HCT116 (cell line): ENCODE data around the gene AATF. TPM values are rescaled to one million over a fixed set of nuclear protein-coding genes. Genes with fewer than 3 reads are reported as not detected.

Experiments used
- ATAC-seq: fragments of 200-7000 bp; cut with Tn5 transposase; 2 replicates; pipeline ENCODE4 v1.9.1; 2020; ENCODE audit warnings: mild to moderate bottlenecking, moderate library complexity
- BruUV-seq: library from RNA; stranded (reverse); fragments of 400-500 nt; replicated peaks from 2 replicates; lab custom pipeline; 2021; lab: Mats Ljungman, UMichigan
- CTCF ChIA-PET: fragments of 300-600 bp; sonication (Branson Sonifier 250); formaldehyde crosslinking; loops from one replicate; lab custom pipeline; 2021; ENCODE audit warnings: antibody characterized with exemption; lab: Charles Lee
- POLR2A ChIA-PET: fragments of 300-600, 350-600 bp; sonication (Branson Sonifier 250); formaldehyde crosslinking; loops from one replicate; lab custom pipeline; 2021; ENCODE audit warnings: antibody characterized with exemption; lab: Charles Lee
- RAD21 ChIA-PET, 2 experiments: fragments of 300-600 bp; sonication (Branson Sonifier 250); formaldehyde crosslinking; loops; one replicate each; lab custom pipeline; 2023; ENCODE audit warnings: low total read pairs in 2 of 2; ENCODE audit not compliant: uncharacterized antibody in 2 of 2, unreplicated experiment in 2 of 2, low non-redundant PET in 1 of 2; lab: Charles Lee
- DNase-seq: peaks from one replicate; pipeline ENCODE4 v3.0.0-alpha.2; 2010; ENCODE audit warnings: low read depth, low spot score
- H2AFZ ChIP-seq: fragments of 200-600 bp; shearing (Covaris generic), sonication (generic); 2 replicates; pipeline ENCODE4 v1.6.1; 2017; ENCODE audit warnings: low read depth, mixed run types, mixed read lengths, antibody characterized with exemption, low read length; ENCODE audit not compliant: poor library complexity, severe bottlenecking
- H3K27ac ChIP-seq: 2 replicates; pipeline ENCODE4 v1.5.1; 2012; ENCODE audit warnings: low read depth, low read length
- H3K27me3 ChIP-seq: fragments of 200-600 bp; sonication (generic); 2 replicates; pipeline ENCODE4 v1.6.1; 2016; ENCODE audit warnings: mixed run types, low read length, mixed read lengths; ENCODE audit not compliant: insufficient read depth
- H3K36me3 ChIP-seq, 2 experiments: fragments of 200-500 bp in 1 of 2; fragments of 200-600 bp in 1 of 2; sonication (Bioruptor generic) in 1 of 2; sonication (generic) in 1 of 2; 2 replicates each; pipeline versions ENCODE4 v1.5.1 to v1.6.1; 2014 to 2016; ENCODE audit warnings: low read length in 2 of 2, inconsistent platforms in 1 of 2, mixed read lengths in 1 of 2, mixed run types in 1 of 2; ENCODE audit not compliant: insufficient read depth in 2 of 2, control insufficient read depth in 1 of 2
- H3K4me1 ChIP-seq, 2 experiments: fragments of 200-600 bp in 1 of 2; sonication (generic) in 1 of 2; 2 replicates each; pipeline versions ENCODE4 v1.5.1 to v1.6.1; 2012 to 2017; ENCODE audit warnings: low read length in 2 of 2, inconsistent platforms in 1 of 2, mild to moderate bottlenecking in 1 of 2, mixed read lengths in 1 of 2, mixed run types in 1 of 2, moderate library complexity in 1 of 2; ENCODE audit not compliant: insufficient read depth in 2 of 2, control insufficient read depth in 1 of 2
- H3K4me2 ChIP-seq: fragments of 200-600 bp; sonication (generic); 2 replicates; pipeline ENCODE4 v1.6.1; 2017; ENCODE audit warnings: mixed run types, low read length, mixed read lengths
- H3K4me3 ChIP-seq, 2 experiments: fragments of 200-600 bp in 1 of 2; sonication (generic) in 1 of 2; replicated peaks in 1 of 2; 2 replicates each; pipeline ENCODE4 v1.5.1; 2011 to 2016; ENCODE audit warnings: low read length in 2 of 2, control low read depth in 1 of 2, low read depth in 1 of 2, mild to moderate bottlenecking in 1 of 2, mixed read lengths in 1 of 2, mixed run types in 1 of 2
- H3K79me2 ChIP-seq: fragments of 200-600 bp; sonication (generic); 2 replicates; pipeline ENCODE4 v1.6.1; 2017; ENCODE audit warnings: mild to moderate bottlenecking, mixed run types, low read length, moderate library complexity, mixed read lengths; ENCODE audit not compliant: insufficient read depth
- H3K9ac ChIP-seq: fragments of 200-600 bp; sonication (generic); 2 replicates; pipeline ENCODE4 v1.6.1; 2016; ENCODE audit warnings: low read length, mixed read lengths
- H3K9me2 ChIP-seq: fragments of 200-600 bp; sonication (generic), shearing (Covaris generic); 2 replicates; pipeline ENCODE4 v1.6.1; 2017; ENCODE audit warnings: mixed run types, mild to moderate bottlenecking, moderate library complexity; ENCODE audit not compliant: insufficient read depth
- H3K9me3 ChIP-seq, 2 experiments: fragments of 200-500 bp in 1 of 2; fragments of 200-600 bp in 1 of 2; sonication (Bioruptor generic) in 1 of 2; sonication (generic) in 1 of 2; 2 replicates each; pipeline ENCODE4 v1.6.1; 2014 to 2017; ENCODE audit warnings: low read length in 2 of 2, mixed read lengths in 2 of 2, inconsistent platforms in 1 of 2, low read depth in 1 of 2, mild to moderate bottlenecking in 1 of 2, mixed run types in 1 of 2, moderate library complexity in 1 of 2; ENCODE audit not compliant: control insufficient read depth in 1 of 2, insufficient read depth in 1 of 2
- H4K20me1 ChIP-seq: fragments of 200-600 bp; sonication (generic), shearing (Covaris generic); 2 replicates; pipeline ENCODE4 v1.6.1; 2017; ENCODE audit warnings: mixed run types, mild to moderate bottlenecking, moderate library complexity; ENCODE audit not compliant: insufficient read depth
- ATF3 ChIP-seq: IDR thresholded peaks from 2 replicates; pipeline ENCODE4 v1.6.1; 2012
- CBX3 ChIP-seq: IDR thresholded peaks from 2 replicates; pipeline ENCODE4 v1.6.1; 2012; ENCODE audit warnings: low read depth
- CTCF ChIP-seq, 3 experiments: fragments of 200-600 bp in 1 of 3; sonication (generic) in 1 of 3; IDR thresholded peaks in 2 of 3; conservative IDR thresholded peaks in 1 of 3; 2 replicates each; pipeline ENCODE4 v1.5.1; 2012 to 2017; ENCODE audit warnings: low read depth in 2 of 3, low read length in 2 of 3, antibody characterized with exemption in 1 of 3, borderline replicate concordance in 1 of 3, control low read depth in 1 of 3, mild to moderate bottlenecking in 1 of 3, mixed read lengths in 1 of 3, mixed run types in 1 of 3, moderate library complexity in 1 of 3; ENCODE audit not compliant: insufficient read depth in 1 of 3
- EGR1 ChIP-seq: IDR thresholded peaks from 2 replicates; pipeline ENCODE4 v1.6.1; 2012; ENCODE audit warnings: low read depth
- ELF1 ChIP-seq: IDR thresholded peaks from 2 replicates; pipeline ENCODE4 v1.6.1; 2012; ENCODE audit warnings: low read depth, borderline replicate concordance
- FOSL1 ChIP-seq: IDR thresholded peaks from 2 replicates; pipeline ENCODE4 v1.6.1; 2012; ENCODE audit warnings: low read depth
- JUND ChIP-seq: IDR thresholded peaks from 2 replicates; pipeline ENCODE4 v1.6.1; 2012
- POLR2A ChIP-seq: IDR thresholded peaks from 2 replicates; pipeline ENCODE4 v1.7.0; 2011; ENCODE audit warnings: borderline replicate concordance; ENCODE audit not compliant: insufficient read depth, insufficient read length; ENCODE audit errors: extremely low read depth
- RAD21 ChIP-seq: IDR thresholded peaks from 2 replicates; pipeline ENCODE4 v1.6.1; 2012; ENCODE audit warnings: low read depth, mild to moderate bottlenecking
- SIN3A ChIP-seq: IDR thresholded peaks from 2 replicates; pipeline ENCODE4 v1.6.1; 2012; ENCODE audit warnings: low read depth
- SP1 ChIP-seq: IDR thresholded peaks from 2 replicates; pipeline ENCODE4 v1.6.1; 2012; ENCODE audit warnings: low read depth
- SRF ChIP-seq: IDR thresholded peaks from 2 replicates; pipeline ENCODE4 v1.6.1; 2012; ENCODE audit warnings: low read depth
- TCF7L2 ChIP-seq: IDR thresholded peaks from 2 replicates; pipeline ENCODE4 v1.7.0; 2011; ENCODE audit warnings: borderline replicate concordance, inconsistent platforms; ENCODE audit not compliant: insufficient read depth, insufficient read length; ENCODE audit errors: extremely low read depth
- YY1 ChIP-seq: IDR thresholded peaks from 2 replicates; pipeline ENCODE4 v1.6.1; 2011; ENCODE audit warnings: low read length, low read depth, moderate library complexity, mild to moderate bottlenecking; ENCODE audit not compliant: insufficient replicate concordance; ENCODE audit errors: extremely low read depth
- ZBTB33 ChIP-seq: IDR thresholded peaks from 2 replicates; pipeline ENCODE4 v1.6.1; 2011; ENCODE audit warnings: mild to moderate bottlenecking, low read length, moderate library complexity; ENCODE audit not compliant: insufficient replicate concordance; ENCODE audit errors: extremely low read depth
- ZFX ChIP-seq: fragments of 450-650 bp; IDR thresholded peaks from 2 replicates; pipeline ENCODE4 v1.6.1; 2017
- ZNF274 ChIP-seq: fragments of 200-500 bp; sonication (Bioruptor generic); IDR thresholded peaks from 2 replicates; pipeline ENCODE4 v1.6.1; 2014; ENCODE audit warnings: mild to moderate bottlenecking, low read depth, low read length, inconsistent platforms
- intact Hi-C: fragments of 100-400 bp; cut with micrococcal nuclease; formaldehyde crosslinking; loops from 2 replicates; pipeline ENCODE4 v1.10.0; 2022
- total RNA-seq: library from RNA; stranded (reverse); gene quantifications from one replicate; pipeline ENCODE4 v1.2.1, GENCODE V29; 2021; ENCODE audit not compliant: unreplicated experiment

The AATF gene
- total RNA-seq, 1 experiment from 2014 or later = 105 TPM

GRCh38 chr17:37043201-37043600 is 94.4 kb downstream of the AATF start:
- no peak overlapping the region for H3K27ac ChIP-seq
- no peak overlapping the region for H3K4me2 ChIP-seq
- no peak for TF ChIP-seq RAD21
- TF ChIP-seq ELF1 = no peak
- TF ChIP-seq TCF7L2 = no peak
- no peak for TF ChIP-seq CBX3
- no peak for TF ChIP-seq EGR1
- no peak for TF ChIP-seq FOSL1
- TF ChIP-seq SIN3A = no peak
- no peak for DNase-seq
- no peaks in the 10 kb centered on the region for H3K9me2 ChIP-seq
- ATAC-seq = no peak
- POLR2A ChIA-PET = interaction anchor here (0.6 kb wide), 1 partner anchor 691 kb away, joined by 3 read pairs; no protein-coding TSS in a partner anchor
- no peak overlapping the region for H2AFZ ChIP-seq
- H3K9me3 ChIP-seq = no peaks in the 10 kb centered on the region
- peaks cover 3% of the 10 kb centered on the region; the same call in 1 of the 2 replicates for H4K20me1 ChIP-seq
- RAD21 ChIA-PET = no interaction called here
- H3K79me2 ChIP-seq = peaks cover 9% of the 10 kb centered on the region
- no peak overlapping the region for H3K9ac ChIP-seq
- CTCF ChIA-PET = no interaction called here
- intact Hi-C loops = loop anchor here (10.0 kb wide), 1 partner anchor 188 kb away; no protein-coding TSS in a partner anchor
- 0 out of 4 replicates have a peak, but pooled peaks cover 0 to 2% of the 10 kb centered on the region in 2 experiments for H3K4me1 ChIP-seq
- H3K36me3 ChIP-seq = peaks cover 2 to 16% of the 10 kb centered on the region in 2 experiments; a peak in 2 of 4 replicates
- H3K4me3 ChIP-seq = no peak overlapping the region
- no TSS peak for BruUV-seq
- H3K27me3 ChIP-seq = no peaks in the 10 kb centered on the region

GRCh38 chr17:37045351-37045922 is 96.7 kb downstream of the AATF start:
- DNase-seq (no peak), ATAC-seq (no peak)
- H3K4me3 ChIP-seq = no peak overlapping the region
- H3K27ac ChIP-seq = no peak overlapping the region
- no peak overlapping the region for H2AFZ ChIP-seq
- RAD21 ChIA-PET = no interaction called here
- no TSS peak for BruUV-seq
- H3K4me2 ChIP-seq = no peak overlapping the region
- H3K9me3 ChIP-seq = no peaks in the 10 kb centered on the region
- H3K36me3 ChIP-seq = peaks cover 5 to 23% of the 10 kb centered on the region in 2 experiments; a peak in 3 of 4 replicates
- H4K20me1 ChIP-seq = peaks cover 3% of the 10 kb centered on the region; the same call in 1 of the 2 replicates
- 0 out of 4 replicates have a peak, but pooled peaks cover 0 to 3% of the 10 kb centered on the region in 2 experiments for H3K4me1 ChIP-seq
- H3K79me2 ChIP-seq = peaks cover 19% of the 10 kb centered on the region
- POLR2A ChIA-PET = no interaction called here
- no peak overlapping the region for H3K9ac ChIP-seq
- H3K9me2 ChIP-seq = no peaks in the 10 kb centered on the region
- H3K27me3 ChIP-seq = no peaks in the 10 kb centered on the region
- intact Hi-C loops = loop anchor here (5.0 to 10.0 kb wide), 2 partner anchors 191 to 288 kb away; no protein-coding TSS in a partner anchor
- CTCF ChIA-PET = interaction anchor here (1.2 to 3.4 kb wide), 4 partner anchors 14 to 444 kb away, joined by 4 to 24 read pairs (median 12); partner anchors contain the start of gene MRM1
- TF ChIP-seq YY1 = no peak
- TF ChIP-seq ZNF274 = no peak
- no peak for TF ChIP-seq ZFX
- TF ChIP-seq JUND = no peak
- TF ChIP-seq SRF = no peak
- no peak for TF ChIP-seq ATF3
- no peak for TF ChIP-seq CTCF (IDR thresholded peaks at IDR 0.05 in 2 of 3, conservative IDR thresholded peaks at IDR 0.05 in 1 of 3; ENCODE audit: borderline replicate concordance in 1 of 3, insufficient read depth in 1 of 3, low read depth in 2 of 3, low read length in 2 of 3)
- no peak for TF ChIP-seq TCF7L2
- no peak for TF ChIP-seq ZBTB33
- TF ChIP-seq EGR1 = no peak
- no peak for TF ChIP-seq POLR2A
- no peak for TF ChIP-seq SP1
